HL-60 (cell line): Measurements from ENCODE around the gene MYBPC2.

Experiments
- GABPA ChIP-seq: IDR thresholded peaks from 2 replicates; pipeline ENCODE4 v1.6.1; 2012; ENCODE audit warnings: low read depth
- TF ChIP-seq, protein P1 (sequence below): IDR thresholded peaks from one replicate; pipeline ENCODE4 v1.5.1; 2011; ENCODE audit warnings: low read length, control low read depth, inconsistent platforms; ENCODE audit not compliant: insufficient read depth

DNA sequence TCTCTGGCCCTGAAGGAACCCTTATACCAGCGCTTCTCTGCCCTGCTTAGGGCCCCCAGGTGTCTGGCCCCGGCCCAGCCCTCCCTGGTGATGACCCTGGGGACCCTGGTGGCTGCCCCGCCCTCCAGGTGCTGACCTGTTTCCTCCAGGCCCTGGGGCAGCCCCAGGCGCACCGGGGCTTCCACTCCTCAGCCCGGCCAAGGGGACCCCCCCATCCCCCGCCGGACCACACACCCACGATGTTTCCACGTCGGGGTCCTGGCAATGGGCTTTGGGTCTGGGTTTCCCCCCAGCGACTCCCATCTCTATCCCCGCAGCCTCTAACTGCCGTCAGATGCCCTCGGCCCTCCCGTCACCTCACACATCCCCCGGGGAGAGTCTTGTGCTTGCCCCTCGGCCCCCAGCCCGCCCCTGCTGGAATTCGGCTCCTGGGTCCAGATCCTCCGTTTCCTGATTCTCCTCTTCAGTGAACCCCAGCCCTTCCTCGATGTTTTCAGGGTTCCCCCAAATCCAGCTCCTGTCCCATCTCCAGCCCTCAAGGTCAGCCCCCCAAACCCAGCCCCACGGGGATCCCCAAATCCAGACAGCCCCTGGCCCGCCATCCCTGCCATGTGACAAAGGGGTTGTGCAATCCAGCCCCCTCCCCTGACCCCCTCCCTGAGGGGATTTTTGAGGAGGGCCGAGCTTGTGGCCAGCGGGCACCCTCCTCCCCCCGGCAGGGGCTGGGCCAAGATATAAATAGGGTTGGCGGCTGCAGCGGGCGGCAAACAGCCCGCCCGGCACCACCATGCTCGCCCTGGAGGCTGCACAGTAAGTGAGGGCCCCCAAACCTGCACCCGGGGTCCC lies 14.3 kb upstream of the MYBPC2 start, which contains the start of gene SPIB:
- TF ChIP-seq, protein P1, sequence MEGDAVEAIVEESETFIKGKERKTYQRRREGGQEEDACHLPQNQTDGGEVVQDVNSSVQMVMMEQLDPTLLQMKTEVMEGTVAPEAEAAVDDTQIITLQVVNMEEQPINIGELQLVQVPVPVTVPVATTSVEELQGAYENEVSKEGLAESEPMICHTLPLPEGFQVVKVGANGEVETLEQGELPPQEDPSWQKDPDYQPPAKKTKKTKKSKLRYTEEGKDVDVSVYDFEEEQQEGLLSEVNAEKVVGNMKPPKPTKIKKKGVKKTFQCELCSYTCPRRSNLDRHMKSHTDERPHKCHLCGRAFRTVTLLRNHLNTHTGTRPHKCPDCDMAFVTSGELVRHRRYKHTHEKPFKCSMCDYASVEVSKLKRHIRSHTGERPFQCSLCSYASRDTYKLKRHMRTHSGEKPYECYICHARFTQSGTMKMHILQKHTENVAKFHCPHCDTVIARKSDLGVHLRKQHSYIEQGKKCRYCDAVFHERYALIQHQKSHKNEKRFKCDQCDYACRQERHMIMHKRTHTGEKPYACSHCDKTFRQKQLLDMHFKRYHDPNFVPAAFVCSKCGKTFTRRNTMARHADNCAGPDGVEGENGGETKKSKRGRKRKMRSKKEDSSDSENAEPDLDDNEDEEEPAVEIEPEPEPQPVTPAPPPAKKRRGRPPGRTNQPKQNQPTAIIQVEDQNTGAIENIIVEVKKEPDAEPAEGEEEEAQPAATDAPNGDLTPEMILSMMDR: no peak
- no peak for TF ChIP-seq GABPA
